GM12891 (cell line): Measurements from ENCODE around the gene XPOT.

Experiments used
- PAX5 ChIP-seq: IDR thresholded peaks from 2 replicates; pipeline ENCODE4 v1.6.1; 2011; ENCODE audit warnings: low read length, moderate library complexity, mild to moderate bottlenecking; ENCODE audit not compliant: insufficient read depth, severe bottlenecking
- POLR2A ChIP-seq: IDR thresholded peaks from 2 replicates; pipeline ENCODE4 v1.6.1; 2011; ENCODE audit warnings: low read depth, low read length, control low read depth
- POLR2AphosphoS5 ChIP-seq: IDR thresholded peaks from 2 replicates; pipeline ENCODE4 v1.6.1; 2011; ENCODE audit warnings: low read depth, low read length, control low read depth
- SPI1 ChIP-seq: IDR thresholded peaks from 2 replicates; pipeline ENCODE4 v1.6.1; 2011; ENCODE audit warnings: low read depth, low read length, control low read depth

DNA sequence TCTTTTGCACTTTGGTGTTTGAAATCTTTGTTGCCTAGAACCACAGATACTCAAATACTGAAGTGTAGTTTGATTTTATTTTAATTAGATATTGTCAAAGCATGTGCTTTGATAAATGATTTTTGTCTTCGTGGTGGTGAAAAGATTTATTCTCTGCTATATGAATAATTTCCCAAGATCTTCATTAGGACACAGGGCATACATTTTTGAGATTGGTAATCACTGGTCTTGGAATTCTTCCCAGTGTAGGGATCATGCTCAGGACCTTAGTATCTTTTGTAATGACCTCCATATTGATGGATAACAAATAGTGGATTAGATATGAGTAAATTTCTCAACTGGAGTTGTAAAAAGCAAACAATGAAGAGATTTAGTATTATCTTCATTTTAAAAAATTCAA, 76.0 kb downstream of the XPOT start:
- TF ChIP-seq POLR2AphosphoS5: no peak
- TF ChIP-seq POLR2A: no peak
- no peak for TF ChIP-seq SPI1
- TF ChIP-seq PAX5: no peak
